Measurements from ENCODE around the gene RNF220.

- no peak for TF ChIP-seq CTCF (IDR thresholded peaks at IDR 0.05)
- no peak for TF ChIP-seq EP300 (IDR thresholded peaks at IDR 0.05)
- no peak for TF ChIP-seq POLR2A (IDR thresholded peaks at IDR 0.05)
Observed at GRCh38 chr1:44587796-44588460, 182.9 kb downstream of the RNF220 start.
